NCI-H1694 treated with DMSO at 0.1 percent for 48 hours (cell line): ENCODE data around the gene INPP5A.

Experiments
- DNase-seq: peaks from one replicate; lab custom pipeline; 2025; lab: John Stamatoyannopoulos, UW

The INPP5A gene

GRCh38 chr10:132645630-132646442 lies 108.2 kb downstream of the INPP5A start:
- DNase-seq, result no peak

- DNase-seq, result no peak
Measured at GRCh38 chr10:132646443-132647097, 109.0 kb downstream of the INPP5A start.

GRCh38 chr10:132647424-132647823 lies 109.8 kb downstream of the INPP5A start:
- DNase-seq, result no peak

- no peak for DNase-seq
Measured at GRCh38 chr10:132648072-132648850, 110.7 kb downstream of the INPP5A start.

GRCh38 chr10:132648851-132649528 lies 111.4 kb downstream of the INPP5A start:
- no peak for DNase-seq

GRCh38 chr10:132649651-132650360 lies 112.2 kb downstream of the INPP5A start:
- DNase-seq, result no peak

- DNase-seq, result no peak
Measured at GRCh38 chr10:132650611-132651250, 113.1 kb downstream of the INPP5A start.

GRCh38 chr10:132651511-132652029 lies 114.0 kb downstream of the INPP5A start:
- DNase-seq, result no peak

- no peak for DNase-seq
Measured at GRCh38 chr10:132652446-132652845, 114.9 kb downstream of the INPP5A start.

- no peak for DNase-seq
Measured at GRCh38 chr10:132652936-132653590, 115.5 kb downstream of the INPP5A start.

GRCh38 chr10:132653721-132654120 lies 116.1 kb downstream of the INPP5A start:
- no peak for DNase-seq

- DNase-seq, result no peak
Measured at GRCh38 chr10:132654121-132654571, 116.6 kb downstream of the INPP5A start.

GRCh38 chr10:132654708-132655661 lies 117.4 kb downstream of the INPP5A start:
- peak; percentile 5 for DNase-seq

GRCh38 chr10:132655735-132656134 lies 118.1 kb downstream of the INPP5A start:
- no peak for DNase-seq

- DNase-seq, result no peak
Measured at GRCh38 chr10:132656283-132657126, 118.9 kb downstream of the INPP5A start.

- no peak for DNase-seq
Measured at GRCh38 chr10:132657127-132657706, 119.6 kb downstream of the INPP5A start.

GRCh38 chr10:132657748-132658147 lies 120.2 kb downstream of the INPP5A start:
- DNase-seq, result no peak
